HG02884 (cell line): ENCODE results near the gene SYT12.

Experiments
- ATAC-seq: cut with Tn5 transposase; IDR thresholded peaks from one replicate; pipeline ENCODE4 v1.9.1; 2021; ENCODE audit warnings: mild to moderate bottlenecking, moderate library complexity; ENCODE audit not compliant: unreplicated experiment

SYT12 gene

GRCh38 chr11:67027483-67027930 is 4.6 kb downstream of the SYT12 start:
- no peak for ATAC-seq

- ATAC-seq: no peak
Measured at GRCh38 chr11:67027943-67028542, 5.1 kb downstream of the SYT12 start.

DNA sequence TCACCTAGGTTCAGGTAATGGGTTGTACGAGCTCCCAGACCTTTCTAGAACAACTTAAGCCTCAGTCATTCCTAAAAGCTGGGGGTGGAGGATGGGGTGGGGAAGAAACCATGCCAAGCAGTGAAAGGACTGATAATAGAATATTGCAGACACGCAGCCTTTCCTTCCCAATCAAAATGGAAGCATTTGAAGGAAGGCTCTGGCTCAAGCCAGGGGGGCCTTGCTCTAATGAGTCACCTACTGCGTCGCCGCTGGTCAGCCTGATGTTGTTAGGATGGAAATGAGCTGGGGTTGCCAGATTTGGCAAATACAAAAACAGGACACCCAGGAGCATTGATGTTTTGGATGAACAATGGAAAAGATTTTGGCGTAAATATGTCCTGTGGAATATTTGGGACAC is 6.2 kb downstream of the SYT12 start:
- ATAC-seq: no peak

GRCh38 chr11:67030976-67031375 is 8.0 kb downstream of the SYT12 start:
- no peak for ATAC-seq

DNA sequence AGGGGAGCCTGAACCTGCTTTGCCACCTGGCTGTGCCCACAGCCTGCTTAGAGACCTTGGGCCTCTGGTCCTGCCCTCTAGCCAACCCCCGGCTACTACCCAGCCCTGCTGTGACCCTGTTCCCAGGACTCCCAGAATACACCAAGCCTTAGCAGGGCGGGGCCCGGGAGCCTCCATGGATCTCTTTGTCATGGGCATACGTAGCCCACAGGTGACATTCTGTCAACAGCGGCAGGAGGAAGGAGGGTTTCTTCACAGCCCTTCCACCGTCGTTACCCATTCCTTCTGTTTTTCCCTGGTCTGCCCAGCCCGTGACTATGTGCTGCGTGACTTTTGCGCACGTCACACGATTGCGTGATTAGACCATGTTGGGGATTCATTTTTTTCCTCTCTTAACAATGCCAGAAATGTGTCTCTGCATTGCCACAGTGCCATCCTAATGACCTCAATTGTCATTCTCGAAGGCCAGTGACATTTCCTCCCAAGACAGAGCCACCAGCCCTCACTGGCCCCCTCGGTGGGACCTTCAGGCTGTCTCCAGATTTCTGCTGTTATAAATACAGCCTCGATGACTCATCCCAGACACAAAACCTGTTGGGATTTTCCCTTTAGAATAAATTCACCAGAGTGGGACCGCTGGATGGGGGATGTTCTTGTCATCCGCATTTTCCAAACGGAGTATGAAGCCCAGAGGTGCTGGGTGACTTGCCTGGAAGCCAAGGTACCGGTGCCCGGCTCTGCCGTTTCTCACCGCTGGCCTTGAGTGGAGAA is 9.0 kb downstream of the SYT12 start:
- ATAC-seq: no peak

- ATAC-seq: no peak
Measured at GRCh38 chr11:67032830-67033551, 10.1 kb downstream of the SYT12 start.

GRCh38 chr11:67033661-67034166 is 10.8 kb downstream of the SYT12 start:
- ATAC-seq: no peak

- ATAC-seq: no peak
Measured at GRCh38 chr11:67034350-67034749, 11.4 kb downstream of the SYT12 start.

DNA sequence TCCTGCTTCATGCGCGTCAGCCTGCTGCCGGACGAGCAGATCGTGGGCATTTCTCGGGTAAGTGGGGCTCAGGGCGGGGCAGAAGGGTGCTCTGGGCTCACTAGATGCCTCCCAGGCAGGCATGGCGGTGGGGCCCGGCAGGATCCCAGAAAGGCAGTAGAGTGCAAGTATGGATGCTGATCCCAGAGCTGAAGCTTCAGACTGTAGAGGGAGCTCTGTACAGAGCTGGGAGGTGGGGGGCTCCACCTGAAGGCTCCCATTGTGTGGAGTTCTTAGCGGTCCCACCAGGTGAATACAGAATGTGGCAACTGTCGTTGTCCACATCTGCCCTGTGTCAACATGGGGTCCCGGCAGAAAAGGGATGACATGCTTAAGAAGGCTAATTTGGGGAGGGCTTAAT is 17.2 kb downstream of the SYT12 start:
- no peak for ATAC-seq

DNA sequence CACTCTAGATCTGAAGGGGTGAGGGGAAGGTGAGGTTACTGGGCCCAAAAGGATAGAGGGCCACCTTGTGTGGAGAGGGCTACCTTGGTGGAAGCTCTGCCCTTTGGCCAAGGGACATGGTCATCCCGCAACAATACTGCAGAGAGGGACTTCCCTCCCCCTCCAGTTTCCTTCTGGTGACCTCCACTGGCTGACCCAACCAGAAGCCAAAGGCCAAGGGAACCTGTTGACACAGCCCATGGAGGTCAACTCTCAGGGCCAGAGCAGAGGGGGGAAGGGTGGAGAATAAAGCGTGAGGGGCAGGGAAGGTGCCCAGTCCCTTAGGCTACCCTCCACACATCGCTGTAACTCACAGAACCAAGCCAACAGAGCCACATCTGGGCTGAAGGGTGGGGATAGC is 18.7 kb downstream of the SYT12 start:
- no peak for ATAC-seq

DNA sequence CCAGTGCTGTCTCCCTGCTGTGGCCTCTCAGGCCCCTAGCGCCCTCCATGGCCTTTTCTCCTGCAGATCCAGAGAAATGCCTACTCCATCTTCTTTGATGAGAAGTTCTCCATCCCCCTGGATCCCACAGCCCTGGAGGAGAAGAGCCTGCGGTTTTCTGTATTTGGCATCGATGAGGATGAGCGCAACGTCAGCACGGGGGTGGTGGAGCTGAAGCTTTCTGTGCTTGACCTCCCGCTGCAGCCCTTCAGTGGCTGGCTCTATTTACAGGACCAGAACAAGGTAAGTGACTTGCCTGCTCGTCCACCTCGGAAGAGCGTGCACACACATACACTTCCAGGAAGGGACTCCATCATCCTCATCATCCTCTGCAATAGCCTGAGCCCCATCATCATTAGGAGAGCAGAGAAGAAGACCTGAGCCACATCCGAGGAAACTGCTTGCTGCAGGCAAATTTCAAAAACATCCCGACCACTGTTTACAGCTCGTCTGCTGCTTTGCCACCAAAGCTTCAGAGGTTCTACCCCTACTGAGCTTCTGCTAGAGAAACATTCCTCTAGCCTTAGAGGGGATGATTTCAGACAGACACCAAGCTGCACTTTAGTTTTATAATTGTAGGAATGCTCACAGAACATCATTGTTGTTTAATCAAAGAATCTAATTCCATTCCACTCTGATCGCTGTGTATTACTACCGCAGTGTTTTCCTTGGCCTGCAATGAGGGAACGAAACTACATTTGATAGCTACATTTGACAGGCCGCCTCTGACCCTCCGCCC is 20.8 kb downstream of the SYT12 start:
- ATAC-seq: no peak

- no peak for ATAC-seq
Measured at GRCh38 chr11:67044496-67044895, 21.6 kb downstream of the SYT12 start.

- ATAC-seq: no peak
Measured at GRCh38 chr11:67045314-67045713, 22.4 kb downstream of the SYT12 start.

GRCh38 chr11:67048515-67049130 is 25.7 kb downstream of the SYT12 start:
- ATAC-seq: no peak

- no peak for ATAC-seq
Measured at GRCh38 chr11:67050139-67050538, 27.2 kb downstream of the SYT12 start.

DNA sequence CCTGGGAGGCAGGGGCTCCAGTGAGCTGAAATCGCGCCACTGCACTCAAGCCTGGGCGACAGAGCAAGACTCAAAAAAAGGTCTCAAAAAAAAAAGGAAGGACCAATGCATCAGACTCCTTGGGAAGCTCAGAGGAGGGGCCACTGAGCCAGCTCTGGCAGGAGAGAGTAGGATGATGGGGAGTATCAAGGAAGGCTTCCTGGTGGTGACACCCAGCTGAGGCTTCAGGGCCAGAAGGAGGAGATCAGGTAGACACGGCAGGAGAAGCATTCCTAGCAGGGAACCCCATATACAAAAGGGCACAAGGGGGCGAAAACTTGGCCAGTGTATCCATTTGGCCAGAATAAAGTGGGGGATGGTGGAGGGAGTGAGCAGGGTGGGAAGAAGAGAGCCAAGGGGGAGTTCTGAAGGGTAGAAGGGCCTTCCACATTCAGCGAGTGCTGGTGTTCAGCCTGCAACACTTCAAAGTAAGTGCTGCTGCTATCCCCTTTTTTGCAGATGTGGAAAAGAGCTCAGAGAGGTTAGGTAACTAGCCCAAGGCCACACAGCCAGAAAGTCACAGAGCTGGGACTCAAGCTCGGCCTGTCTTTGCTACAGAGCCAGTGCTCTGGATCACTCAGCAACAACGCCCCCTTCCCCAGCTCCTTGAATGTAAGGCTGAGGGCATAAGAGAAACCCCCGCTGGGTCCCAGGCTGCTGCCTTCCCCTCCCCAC is 28.4 kb downstream of the SYT12 start:
- ATAC-seq: no peak

DNA sequence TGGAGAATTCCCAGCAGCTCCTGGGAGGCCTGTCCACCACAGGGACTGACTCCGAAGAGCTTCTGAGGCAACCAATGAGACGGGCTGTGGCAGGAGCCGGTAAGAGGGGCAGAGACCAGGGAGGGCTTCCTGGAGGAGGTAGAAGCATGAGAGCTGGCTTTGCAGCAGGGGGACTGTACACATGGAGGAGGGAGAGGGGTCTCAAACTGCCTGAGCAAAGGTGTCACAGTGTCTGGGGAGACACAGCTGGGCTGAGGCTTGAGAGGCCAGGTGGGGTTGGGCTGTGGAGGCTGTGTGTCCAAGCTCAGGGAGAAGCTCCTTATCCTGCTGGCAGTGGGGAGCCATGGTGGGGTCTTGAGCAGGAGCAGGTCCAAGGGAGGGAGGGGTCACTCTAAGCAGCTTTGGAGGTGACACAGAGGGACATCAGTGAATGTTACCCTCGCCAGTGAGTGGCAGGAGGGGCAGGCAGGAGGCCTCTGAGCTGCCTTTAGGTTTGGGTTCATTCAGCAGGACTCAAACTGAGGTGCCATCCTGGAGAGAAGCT is 29.1 kb downstream of the SYT12 start:
- no peak for ATAC-seq

DNA sequence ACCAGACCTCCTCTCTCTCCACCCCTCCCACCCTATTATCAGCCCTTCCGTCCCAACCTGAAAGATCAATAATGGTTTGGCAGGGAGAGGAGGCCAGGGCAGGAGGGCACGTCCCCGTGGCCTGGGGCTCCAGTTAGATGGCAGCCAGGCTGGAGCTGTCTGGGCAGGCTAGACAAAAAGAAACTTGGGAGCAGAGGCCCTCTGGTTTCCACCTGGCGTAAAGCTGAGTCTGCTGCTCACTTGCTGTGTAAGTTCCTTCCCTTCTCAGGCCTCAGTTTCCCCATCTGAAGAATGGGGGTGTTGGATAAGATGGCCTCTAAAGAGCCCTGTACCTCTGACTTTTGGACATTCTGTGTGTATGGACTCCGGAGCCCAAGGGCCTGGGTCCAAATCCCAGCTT is 30.0 kb downstream of the SYT12 start:
- no peak for ATAC-seq

GRCh38 chr11:67053896-67054329 is 31.0 kb downstream of the SYT12 start:
- no peak for ATAC-seq
